Measurements from ENCODE around the gene B4GALT3. TPM values are rescaled to one million over a fixed set of nuclear protein-coding genes. Genes with fewer than 3 reads are reported as not detected.

B4GALT3 gene
- total and polyA plus RNA-seq, 5 experiments from 2014 or later = 35.4 to 97.4 (median 49.9) TPM

GRCh38 chr1:161168906-161169305, 8.4 kb downstream of the B4GALT3 start:
- DNase-seq (no peak), ATAC-seq (no peak)
- POLR2A ChIA-PET = interaction anchor here (0.6 to 6.4 kb wide), 7 partner anchors 11 to 85 kb away, joined by 3 to 154 read pairs (median 37); partner anchors contain the start of genes B4GALT3, NDUFS2, TOMM40L and UFC1
- Mint-ChIP-seq H3K4me1 (peaks cover 19 to 64% (median 48%) of the 10 kb centered on the region in 4 donors), H3K4me3 (peak overlapping the region in 4 of 10 donors; percentile 22 to 89 (median 56)), H3K27me3 (no peaks in the 10 kb centered on the region), H3K9me3 (no peaks in the 10 kb centered on the region), H3K27ac (peak overlapping the region in 4 of 10 donors; percentile 37 to 69 (median 54)), H3K36me3 (peaks cover 0 to 49% (median 9%) of the 10 kb centered on the region in 3 donors)

DNA sequence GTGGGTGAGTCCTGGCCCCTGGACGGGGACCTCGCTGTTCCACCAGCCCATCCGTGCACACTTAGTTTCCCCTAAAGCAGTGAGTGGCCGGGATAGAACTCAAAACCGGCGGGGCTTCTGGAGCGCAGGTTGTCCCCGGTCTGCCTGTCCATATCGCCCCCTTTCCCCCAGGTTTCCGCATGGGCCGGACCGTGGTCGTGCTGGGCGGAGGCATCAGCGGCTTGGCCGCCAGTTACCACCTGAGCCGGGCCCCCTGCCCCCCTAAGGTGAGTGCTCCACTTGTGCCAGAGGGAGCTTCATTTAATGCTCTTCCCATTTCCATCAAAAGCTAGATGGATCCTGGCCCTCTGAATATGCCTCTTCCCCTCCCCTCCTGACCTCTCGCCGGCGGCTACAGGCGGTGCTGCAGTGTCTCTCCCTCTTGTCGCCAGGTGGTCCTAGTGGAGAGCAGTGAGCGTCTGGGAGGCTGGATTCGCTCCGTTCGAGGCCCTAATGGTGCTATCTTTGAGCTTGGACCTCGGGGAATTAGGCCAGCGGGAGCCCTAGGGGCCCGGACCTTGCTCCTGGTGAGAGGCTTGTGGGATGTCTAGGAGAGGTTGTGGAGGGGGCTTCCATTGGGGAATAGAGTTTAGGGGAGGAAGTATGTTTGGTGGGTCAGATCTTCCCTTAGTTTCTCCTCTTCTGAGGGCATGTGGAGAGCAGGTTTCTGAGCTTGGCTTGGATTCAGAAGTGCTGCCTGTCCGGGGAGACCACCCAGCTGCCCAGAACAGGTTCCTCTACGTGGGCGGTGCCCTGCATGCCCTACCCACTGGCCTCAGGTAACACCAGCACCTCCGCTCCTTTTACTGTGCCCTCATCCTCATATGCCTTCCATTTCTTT, 10.4 kb downstream of the B4GALT3 start:
- peak overlapping the region; percentile 86 to 97 (median 92) for H3K4me3 Mint-ChIP-seq
- no peak for ATAC-seq
- DNase-seq = no peak
- H3K9me3 Mint-ChIP-seq = no peaks in the 10 kb centered on the region
- POLR2A ChIA-PET = interaction anchor here (0.5 to 6.4 kb wide), 17 partner anchors 8 to 278 kb away, joined by 3 to 154 read pairs (median 9); partner anchors contain the start of genes ARHGAP30, B4GALT3, DEDD and NDUFS2
- H3K27ac Mint-ChIP-seq = peak overlapping the region; percentile 97 to 100 (median 98)
- H3K27me3 Mint-ChIP-seq = no peaks in the 10 kb centered on the region
- H3K4me1 Mint-ChIP-seq = peaks cover 22 to 63% (median 55%) of the 10 kb centered on the region in 4 donors
- H3K36me3 Mint-ChIP-seq = peaks cover 0 to 47% (median 10%) of the 10 kb centered on the region in 3 donors

GRCh38 chr1:161165742-161166668, 11.3 kb downstream of the B4GALT3 start, which contains the start of gene PPOX:
TSS of gene PPOX (plus strand) at chr1:161166426. CDS start at chr1:161166848, 422 bp downstream.
- DNase-seq = peak; percentile 76 to 97 (median 92)
- Mint-ChIP-seq H3K4me3 (peak within 1 kb of the TSS; percentile 86 to 97 (median 92)), H3K27me3 (no peaks in the 10 kb centered on the region), H3K27ac (peak within 1 kb of the TSS; percentile 97 to 100 (median 98)), H3K36me3 (peaks cover 0 to 41% (median 10%) of the 10 kb centered on the region in 3 donors), H3K4me1 (peaks cover 29 to 66% (median 63%) of the 10 kb centered on the region in 4 donors), H3K9me3 (no peaks in the 10 kb centered on the region)
- POLR2A ChIA-PET = interaction anchor here (0.7 to 6.4 kb wide), 25 partner anchors 8 to 398 kb away, joined by 3 to 154 read pairs (median 6); partner anchors contain the start of genes APOA2, ARHGAP30, B4GALT3 and DEDD
- ATAC-seq = peak; percentile 90 to 92

GRCh38 chr1:161164901-161165610, 12.3 kb downstream of the B4GALT3 start:
- H3K4me3 Mint-ChIP-seq = peak overlapping the region; percentile 25 to 97 (median 53)
- no peak for ATAC-seq
- H3K36me3 Mint-ChIP-seq = peaks cover 0 to 37% (median 10%) of the 10 kb centered on the region in 3 donors
- no peaks in the 10 kb centered on the region for H3K27me3 Mint-ChIP-seq
- H3K27ac Mint-ChIP-seq = peak overlapping the region; percentile 93 to 100 (median 98)
- POLR2A ChIA-PET = interaction anchor here (0.7 to 6.4 kb wide), 20 partner anchors 10 to 397 kb away, joined by 3 to 154 read pairs (median 8); partner anchors contain the start of genes APOA2, ARHGAP30, B4GALT3 and DEDD
- H3K9me3 Mint-ChIP-seq = no peaks in the 10 kb centered on the region
- DNase-seq = no peak
- H3K4me1 Mint-ChIP-seq = peaks cover 30 to 74% (median 71%) of the 10 kb centered on the region in 4 donors

DNA sequence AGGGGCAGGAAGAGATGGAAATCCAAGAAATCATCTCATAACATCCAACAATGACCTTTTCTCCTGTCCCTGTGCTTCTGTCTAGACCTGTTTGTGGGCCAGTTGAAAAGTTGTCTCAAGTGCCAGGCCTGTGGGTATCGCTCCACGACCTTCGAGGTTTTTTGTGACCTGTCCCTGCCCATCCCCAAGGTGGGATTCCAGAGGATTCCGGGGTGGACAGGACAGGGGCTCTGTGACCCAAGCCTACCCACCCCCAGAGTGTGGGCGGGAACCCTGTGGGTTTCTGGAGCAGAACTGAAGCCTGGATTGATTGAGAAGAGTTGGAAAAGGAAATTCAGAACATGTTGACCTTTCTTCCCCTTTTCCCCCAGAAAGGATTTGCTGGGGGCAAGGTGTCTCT, 13.5 kb downstream of the B4GALT3 start:
- Mint-ChIP-seq H3K27me3 (no peaks in the 10 kb centered on the region), H3K4me1 (peaks cover 35 to 85% (median 81%) of the 10 kb centered on the region in 4 donors), H3K4me3 (peak overlapping the region in 3 of 10 donors; percentile 12 to 16 (median 15)), H3K36me3 (peaks cover 0 to 34% (median 9%) of the 10 kb centered on the region in 3 donors), H3K27ac (peak overlapping the region in 9 of 10 donors; percentile 70 to 100 (median 97)), H3K9me3 (no peaks in the 10 kb centered on the region)
- ATAC-seq (no peak), DNase-seq (no peak)
- POLR2A ChIA-PET = interaction anchor here (0.9 to 6.4 kb wide), 4 partner anchors 9 to 32 kb away, joined by 5 to 154 read pairs (median 60); partner anchors contain the start of genes B4GALT3, DEDD and UFC1

DNA sequence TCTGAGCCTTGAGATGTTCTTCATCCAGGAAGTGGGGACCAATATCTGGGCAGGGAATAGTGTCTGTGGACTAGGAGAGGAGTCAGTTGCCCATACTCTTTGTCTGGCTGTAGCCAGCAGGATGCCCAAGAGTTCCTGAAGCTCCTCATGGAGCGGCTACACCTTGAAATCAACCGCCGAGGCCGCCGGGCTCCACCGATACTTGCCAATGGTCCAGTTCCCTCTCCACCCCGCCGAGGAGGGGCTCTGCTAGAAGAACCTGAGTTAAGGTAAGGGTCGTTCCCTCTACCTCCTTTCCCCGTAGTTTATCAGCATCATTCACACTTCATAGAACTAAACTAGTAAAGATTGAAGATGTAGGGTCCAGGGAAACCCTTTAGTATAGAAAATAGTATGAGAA, 14.5 kb downstream of the B4GALT3 start:
- H3K36me3 Mint-ChIP-seq = peaks cover 0 to 37% (median 9%) of the 10 kb centered on the region in 3 donors

GRCh38 chr1:161162052-161162451, 15.3 kb downstream of the B4GALT3 start:
- Mint-ChIP-seq H3K27me3 (no peaks in the 10 kb centered on the region), H3K9me3 (no peaks in the 10 kb centered on the region), H3K4me1 (peaks cover 31 to 82% (median 74%) of the 10 kb centered on the region in 4 donors), H3K4me3 (peak overlapping the region in 6 of 10 donors; percentile 12 to 75 (median 32)), H3K36me3 (peaks cover 0 to 44% (median 14%) of the 10 kb centered on the region in 3 donors), H3K27ac (peak overlapping the region in 6 of 10 donors; percentile 58 to 100 (median 70))
- ATAC-seq (no peak), DNase-seq (no peak)
- POLR2A ChIA-PET = interaction anchor here (0.8 to 2.6 kb wide), 9 partner anchors 8 to 55 kb away, joined by 3 to 15 read pairs (median 3); partner anchors contain the start of genes B4GALT3 and UFC1

More for the DNA sequence above, 14.5 kb downstream of the B4GALT3 start:
- H3K4me3 Mint-ChIP-seq = peak overlapping the region in 3 of 10 donors; percentile 25 to 63 (median 62)
- no peaks in the 10 kb centered on the region for H3K27me3 Mint-ChIP-seq
- H3K27ac Mint-ChIP-seq = peak overlapping the region in 8 of 10 donors; percentile 13 to 100 (median 84)
- POLR2A ChIA-PET = interaction anchor here (0.9 to 2.6 kb wide), 3 partner anchors 9 to 41 kb away, joined by 3 to 14 read pairs (median 8); partner anchors contain the start of genes B4GALT3 and UFC1
- DNase-seq = no peak
- H3K9me3 Mint-ChIP-seq = no peaks in the 10 kb centered on the region
- H3K4me1 Mint-ChIP-seq = peaks cover 34 to 84% (median 79%) of the 10 kb centered on the region in 4 donors
- no peak for ATAC-seq

DNA sequence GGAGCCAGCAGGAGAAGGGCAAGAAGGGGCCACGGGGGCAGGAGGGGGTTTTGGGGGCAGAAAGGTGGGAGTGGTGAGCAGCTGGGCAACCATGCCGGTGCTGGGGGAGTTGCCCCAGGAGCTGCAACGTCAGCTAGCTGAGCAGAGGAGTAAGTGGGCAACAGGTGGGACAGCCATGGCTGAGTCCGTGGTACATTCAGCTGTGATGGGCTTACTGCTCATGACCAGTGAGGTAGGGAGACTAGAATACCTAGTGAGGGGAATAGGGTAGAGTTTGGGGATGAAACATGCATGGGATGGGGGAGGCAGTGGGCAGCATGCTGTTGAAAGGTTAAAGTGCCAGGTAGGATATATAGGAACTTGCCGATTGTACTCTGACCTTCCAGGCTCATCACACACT, 15.7 kb downstream of the B4GALT3 start:
- peaks cover 0 to 48% (median 15%) of the 10 kb centered on the region in 3 donors for H3K36me3 Mint-ChIP-seq
- no peak for DNase-seq
- POLR2A ChIA-PET = interaction anchor here (0.7 to 2.6 kb wide), 10 partner anchors 8 to 56 kb away, joined by 3 to 15 read pairs (median 3); partner anchors contain the start of genes B4GALT3 and UFC1

GRCh38 chr1:161160671-161161145, 16.6 kb downstream of the B4GALT3 start:
- H3K27ac Mint-ChIP-seq = peak overlapping the region in 7 of 10 donors; percentile 60 to 97 (median 84)
- POLR2A ChIA-PET = interaction anchor here (1.1 to 2.6 kb wide), 5 partner anchors 7 to 57 kb away, joined by 3 to 15 read pairs (median 8); partner anchors contain the start of genes B4GALT3, NDUFS2 and UFC1
- no peaks in the 10 kb centered on the region for H3K9me3 Mint-ChIP-seq
- H3K4me1 Mint-ChIP-seq = peaks cover 27 to 73% (median 64%) of the 10 kb centered on the region in 4 donors
- no peaks in the 10 kb centered on the region for H3K27me3 Mint-ChIP-seq
- peaks cover 0 to 48% (median 15%) of the 10 kb centered on the region in 3 donors for H3K36me3 Mint-ChIP-seq
- ATAC-seq (no peak), DNase-seq (no peak)
- peak overlapping the region; percentile 50 to 97 (median 93) for H3K4me3 Mint-ChIP-seq

More for the DNA sequence above, 15.7 kb downstream of the B4GALT3 start:
- H3K4me3 Mint-ChIP-seq = peak overlapping the region in 5 of 10 donors; percentile 12 to 93 (median 63)
- H3K9me3 Mint-ChIP-seq = no peaks in the 10 kb centered on the region
- H3K27ac Mint-ChIP-seq = peak overlapping the region in 8 of 10 donors; percentile 14 to 97 (median 64)
- no peak for ATAC-seq
- H3K27me3 Mint-ChIP-seq = no peaks in the 10 kb centered on the region
- H3K4me1 Mint-ChIP-seq = peaks cover 27 to 81% (median 70%) of the 10 kb centered on the region in 4 donors

DNA sequence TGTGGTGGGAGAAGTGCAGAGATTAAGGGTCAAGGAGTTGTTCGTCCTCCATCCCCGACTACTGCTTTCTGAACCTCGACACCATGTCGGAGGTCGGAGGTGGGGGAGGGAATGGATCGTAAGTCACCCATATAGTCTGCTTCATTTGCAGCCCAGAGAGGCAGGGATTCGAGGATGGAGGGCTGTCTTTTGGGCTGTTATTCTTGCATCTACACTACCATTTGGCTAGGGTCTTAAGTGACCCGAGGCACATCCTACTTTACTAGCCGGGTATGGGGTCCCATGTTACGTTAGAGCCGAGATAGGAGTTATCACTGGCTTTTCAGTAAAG, 17.4 kb downstream of the B4GALT3 start:
- Mint-ChIP-seq H3K27me3 (no peaks in the 10 kb centered on the region), H3K36me3 (peaks cover 0 to 51% (median 15%) of the 10 kb centered on the region in 3 donors), H3K9me3 (no peaks in the 10 kb centered on the region), H3K4me3 (peak overlapping the region; percentile 88 to 97 (median 93)), H3K4me1 (peaks cover 34 to 73% (median 66%) of the 10 kb centered on the region in 4 donors), H3K27ac (peak overlapping the region; percentile 74 to 97 (median 96))
- DNase-seq (no peak), ATAC-seq (no peak)
- POLR2A ChIA-PET = interaction anchor here (1.3 to 2.5 kb wide), 3 partner anchors 22 to 42 kb away, joined by 4 to 15 read pairs (median 5); partner anchors contain the start of gene NDUFS2

Measured in naive thymus-derived CD8-positive, alpha-beta T cell (primary cell).